Measurements from ENCODE around the gene RNU7-1.

RNU7-1 gene

DNA sequence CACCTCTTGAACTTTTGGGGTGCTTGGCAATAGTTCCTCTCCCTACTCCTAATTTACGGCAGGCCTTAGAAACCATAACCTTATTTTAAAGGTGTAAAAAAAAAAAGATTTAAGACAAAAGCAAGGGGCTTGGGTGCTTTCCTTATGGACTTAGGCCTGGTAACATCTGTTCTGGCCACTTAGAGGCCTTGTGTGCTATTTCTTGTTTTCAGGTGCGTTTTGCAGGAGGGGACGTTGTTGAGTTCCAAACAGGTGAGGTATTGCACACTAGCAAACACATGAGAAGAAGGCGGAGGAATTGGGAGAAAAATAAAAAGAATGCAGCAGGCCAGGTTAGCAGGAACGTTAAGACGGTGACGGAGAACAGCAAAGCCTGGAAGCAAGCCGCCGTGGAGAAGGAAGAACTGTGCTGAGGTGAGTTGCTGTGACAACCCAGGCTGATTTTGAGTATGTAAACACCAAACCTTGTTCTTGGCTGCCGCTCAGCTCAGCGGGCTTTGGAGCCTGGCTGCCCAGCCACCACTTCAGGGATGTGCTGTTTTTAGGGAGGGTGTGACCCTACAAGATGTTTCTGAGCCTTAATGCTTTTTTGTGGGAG is 44.4 kb downstream of the RNU7-1 start:
- Histone ChIP-seq H3K27ac (no peak overlapping the region), H3K36me3 (peaks cover 19% of the 10 kb centered on the region)
- TF ChIP-seq, protein P1, sequence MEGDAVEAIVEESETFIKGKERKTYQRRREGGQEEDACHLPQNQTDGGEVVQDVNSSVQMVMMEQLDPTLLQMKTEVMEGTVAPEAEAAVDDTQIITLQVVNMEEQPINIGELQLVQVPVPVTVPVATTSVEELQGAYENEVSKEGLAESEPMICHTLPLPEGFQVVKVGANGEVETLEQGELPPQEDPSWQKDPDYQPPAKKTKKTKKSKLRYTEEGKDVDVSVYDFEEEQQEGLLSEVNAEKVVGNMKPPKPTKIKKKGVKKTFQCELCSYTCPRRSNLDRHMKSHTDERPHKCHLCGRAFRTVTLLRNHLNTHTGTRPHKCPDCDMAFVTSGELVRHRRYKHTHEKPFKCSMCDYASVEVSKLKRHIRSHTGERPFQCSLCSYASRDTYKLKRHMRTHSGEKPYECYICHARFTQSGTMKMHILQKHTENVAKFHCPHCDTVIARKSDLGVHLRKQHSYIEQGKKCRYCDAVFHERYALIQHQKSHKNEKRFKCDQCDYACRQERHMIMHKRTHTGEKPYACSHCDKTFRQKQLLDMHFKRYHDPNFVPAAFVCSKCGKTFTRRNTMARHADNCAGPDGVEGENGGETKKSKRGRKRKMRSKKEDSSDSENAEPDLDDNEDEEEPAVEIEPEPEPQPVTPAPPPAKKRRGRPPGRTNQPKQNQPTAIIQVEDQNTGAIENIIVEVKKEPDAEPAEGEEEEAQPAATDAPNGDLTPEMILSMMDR (IDR thresholded peaks at IDR 0.05) = no peak

More for the DNA sequence above, 44.4 kb downstream of the RNU7-1 start:
- Histone ChIP-seq H3K4me1 (ENCODE audit: control insufficient read depth in 1 of 2, insufficient read depth in 1 of 2, low read depth in 1 of 2, low read length in 1 of 2) (no peaks in the 10 kb centered on the region), H3K4me3 (ENCODE audit: low read depth in 1 of 2, low read length in 1 of 2) (no peak overlapping the region), H3K9me3 (no peaks in the 10 kb centered on the region), H3K27me3 (no peaks in the 10 kb centered on the region)
